NCI-H2227 (cell line): Measurements from ENCODE around the gene EMP2.
"Not testable (repeated sequence)": the region's sequence is repeated elsewhere in the genome, so short reads cannot be mapped to it uniquely, and the experiment has no call there.

Experiments used
- DNase-seq: peaks from one replicate; lab custom pipeline; 2025; ENCODE audit not compliant: unreplicated experiment; lab: John Stamatoyannopoulos, UW

EMP2 gene

DNA sequence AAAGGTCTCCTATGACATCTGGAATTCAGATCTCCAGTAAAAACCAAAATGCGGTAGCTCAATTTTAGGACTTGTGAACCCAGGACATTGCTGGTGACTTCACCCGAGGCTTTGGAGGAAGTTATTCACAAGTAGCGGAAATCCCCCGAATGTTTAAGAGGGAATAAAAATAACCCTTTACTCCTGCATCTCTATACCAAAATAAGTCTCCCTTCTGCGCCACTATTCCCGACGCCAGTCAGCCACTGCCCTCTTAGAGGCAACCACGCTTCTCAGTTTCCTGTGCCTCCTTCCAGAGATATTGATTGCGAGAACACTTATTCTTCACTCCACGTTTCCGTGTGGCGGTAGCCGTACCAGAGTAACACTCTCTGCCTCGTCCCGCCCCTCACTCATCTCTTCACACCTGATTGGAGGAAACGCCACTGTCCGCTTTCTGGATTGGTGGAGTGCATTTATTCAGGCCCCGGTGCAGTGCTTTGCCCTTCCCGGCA lies 27.4 kb downstream of the EMP2 start:
- peak; percentile 56 for DNase-seq

- no peak for DNase-seq
Observed at GRCh38 chr16:10552281-10552680, 28.1 kb downstream of the EMP2 start.

GRCh38 chr16:10551881-10552280 lies 28.5 kb downstream of the EMP2 start:
- DNase-seq, result no peak

DNA sequence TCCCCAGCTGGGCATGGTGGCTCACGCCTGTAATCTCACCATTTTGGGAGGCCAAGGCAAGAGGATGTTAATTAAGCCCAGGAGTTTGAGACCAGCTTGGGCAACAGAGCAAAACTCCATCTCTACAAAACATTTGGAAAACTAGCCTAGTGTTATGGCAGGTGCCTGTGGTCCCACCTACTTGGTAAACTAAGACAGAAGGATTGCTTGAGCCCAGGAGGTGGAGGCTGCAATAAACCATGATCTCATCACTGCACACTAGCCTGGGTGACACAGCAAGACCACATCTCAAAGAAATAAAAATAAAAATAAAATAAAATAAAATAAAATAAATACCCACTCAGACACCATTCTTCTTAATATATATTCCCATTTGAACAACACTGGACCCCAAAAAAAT lies 32.0 kb downstream of the EMP2 start:
- DNase-seq, result no peak

- DNase-seq, result no peak
Observed at GRCh38 chr16:10547708-10548107, 32.7 kb downstream of the EMP2 start.

GRCh38 chr16:10543231-10543977 lies 37.0 kb downstream of the EMP2 start:
- no peak for DNase-seq

DNA sequence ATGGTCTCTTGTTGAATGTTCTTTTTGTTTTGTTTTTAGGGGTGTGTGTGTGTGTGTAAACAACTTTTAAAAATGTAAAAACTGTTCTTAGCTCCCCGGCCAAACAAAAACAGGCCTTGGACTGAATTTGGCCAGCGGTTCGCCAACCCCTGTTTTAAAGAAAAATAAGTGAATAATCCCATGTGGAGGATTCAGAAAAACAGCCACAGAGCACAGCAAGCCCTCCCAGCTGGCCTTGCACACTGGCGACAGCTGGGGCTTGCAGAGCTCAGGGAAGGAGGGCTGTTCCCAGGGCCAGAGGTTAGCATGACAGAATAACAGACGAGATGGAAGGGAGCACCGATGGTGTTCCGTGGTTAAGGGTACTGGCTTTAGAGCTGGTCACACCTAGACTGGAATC lies 39.0 kb downstream of the EMP2 start:
- DNase-seq, result no peak

DNA sequence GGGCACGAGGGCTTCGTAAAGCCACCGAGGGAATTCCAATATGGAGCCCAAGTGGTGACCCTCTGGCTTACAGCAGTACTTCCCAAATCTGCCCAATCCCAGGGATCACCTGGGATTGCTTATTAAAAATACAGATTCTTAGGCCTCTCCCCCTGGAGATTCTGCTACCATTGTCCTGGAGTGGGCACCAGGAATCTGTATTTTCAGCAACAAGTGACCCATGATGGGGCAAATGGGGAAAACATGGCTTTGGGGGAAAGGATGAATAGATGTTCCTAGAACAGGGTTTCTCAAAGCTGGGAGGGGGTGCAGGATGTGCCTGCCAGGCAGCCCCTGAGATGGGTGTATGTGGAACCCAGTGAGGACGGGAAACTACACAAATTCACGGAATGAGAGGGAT lies 40.6 kb downstream of the EMP2 start:
- no peak for DNase-seq

- no peak for DNase-seq
Observed at GRCh38 chr16:10539236-10539635, 41.2 kb downstream of the EMP2 start.

- no peak for DNase-seq
Observed at GRCh38 chr16:10538583-10538982, 41.8 kb downstream of the EMP2 start.

- DNase-seq, result no peak
Observed at GRCh38 chr16:10537946-10538345, 42.5 kb downstream of the EMP2 start.

GRCh38 chr16:10536814-10537389 lies 43.5 kb downstream of the EMP2 start:
- no peak for DNase-seq

- not testable (repeated sequence) for DNase-seq
Observed at GRCh38 chr16:10536328-10536727, 44.1 kb downstream of the EMP2 start.

- DNase-seq, result no peak
Observed at GRCh38 chr16:10535461-10535860, 44.9 kb downstream of the EMP2 start.

DNA sequence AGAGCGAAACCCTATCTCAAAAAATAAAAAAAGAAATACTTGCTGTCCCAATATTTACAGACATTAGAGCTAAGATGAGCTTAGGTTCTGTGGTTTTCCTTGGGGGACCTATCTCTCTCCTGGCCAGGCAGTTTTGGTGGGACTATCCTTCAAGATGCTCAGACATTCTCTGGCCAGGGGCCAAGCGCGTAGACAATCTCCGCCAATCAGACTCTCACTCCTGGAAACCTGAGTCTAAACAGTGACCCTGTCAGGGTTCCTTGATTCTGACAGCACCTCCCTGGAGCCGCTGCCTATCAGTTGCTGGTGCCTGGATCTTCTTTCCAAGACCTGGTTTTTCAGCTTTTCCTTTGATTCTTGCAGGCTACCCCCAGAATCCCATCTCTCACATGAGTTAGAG lies 45.6 kb downstream of the EMP2 start:
- no peak for DNase-seq

- not testable (repeated sequence) for DNase-seq
Observed at GRCh38 chr16:10533612-10534011, 46.8 kb downstream of the EMP2 start.

GRCh38 chr16:10531582-10531981 lies 48.8 kb downstream of the EMP2 start:
- no peak for DNase-seq

DNA sequence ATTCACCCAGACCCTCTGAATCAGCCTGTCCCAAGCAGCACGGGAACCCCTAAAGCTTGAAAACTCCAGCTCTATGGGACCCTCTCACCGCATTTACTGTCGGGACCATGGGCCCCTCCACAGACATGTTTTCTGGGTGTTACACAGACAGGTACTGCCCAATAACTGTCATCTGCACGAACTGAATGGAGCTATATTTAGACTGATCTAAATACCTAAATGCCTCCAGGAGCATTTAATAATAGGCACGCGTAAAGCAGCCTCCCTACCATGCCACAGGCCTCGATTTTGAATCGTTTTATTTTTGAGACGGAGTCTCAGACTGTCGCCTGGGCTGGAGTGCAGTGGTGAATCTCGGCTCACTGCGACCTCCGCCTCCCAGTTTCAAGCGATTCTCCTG lies 49.7 kb downstream of the EMP2 start:
- no peak for DNase-seq

DNA sequence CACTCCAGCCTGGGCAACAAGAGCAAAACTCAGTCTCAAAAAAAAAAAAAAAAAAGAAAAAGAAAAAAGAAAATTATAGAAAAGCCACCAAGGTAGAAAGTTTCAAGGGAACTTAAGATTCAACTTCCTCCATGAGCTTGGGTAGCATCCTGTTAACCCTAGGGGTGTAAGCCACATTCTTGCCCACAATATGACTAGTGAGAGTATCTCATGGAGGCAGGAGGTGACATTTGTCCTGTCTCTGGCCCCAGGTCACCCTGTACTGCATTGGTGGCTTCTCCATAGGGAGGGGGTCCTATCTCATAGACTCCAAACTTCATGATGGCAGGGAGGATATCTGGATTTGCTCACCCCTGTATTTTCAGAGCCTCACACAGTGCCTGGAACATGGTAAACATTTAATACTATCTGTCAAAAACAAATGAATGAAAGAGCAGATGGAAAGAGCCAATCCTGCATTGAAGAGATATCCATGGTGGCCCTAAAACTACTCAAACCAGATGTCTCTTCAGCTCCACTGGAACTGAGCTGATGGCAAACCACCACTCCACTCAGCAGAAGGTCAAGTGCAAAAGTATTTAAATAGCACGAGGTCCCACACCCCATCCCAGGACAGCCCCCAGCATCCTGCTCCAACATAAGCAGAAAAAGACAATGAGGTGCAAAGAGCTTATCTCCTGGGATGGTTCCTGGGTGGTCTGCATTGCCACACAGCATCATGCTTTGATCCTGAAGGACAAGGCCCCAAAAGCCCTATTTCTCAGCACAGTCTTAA lies 50.3 kb downstream of the EMP2 start:
- DNase-seq, result no peak

DNA sequence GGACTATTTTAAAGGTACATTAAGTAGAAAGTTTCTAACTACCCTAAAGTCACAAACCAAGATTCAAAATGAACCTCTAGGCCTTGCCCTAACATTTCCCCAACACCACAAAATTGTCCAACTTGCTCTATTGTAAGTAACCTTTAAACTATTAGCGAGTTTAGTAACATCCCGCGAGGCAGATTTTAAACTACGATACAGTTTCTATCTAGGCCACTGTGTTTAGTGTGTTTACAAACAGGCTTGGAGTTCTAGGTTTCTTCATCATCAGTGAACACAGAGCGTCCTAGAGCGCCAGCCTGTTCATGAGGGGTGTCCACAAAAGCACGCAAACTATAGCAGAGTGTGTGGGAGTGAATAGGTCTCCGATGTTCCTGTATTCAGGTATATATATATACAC lies 51.8 kb downstream of the EMP2 start:
- DNase-seq, result no peak

DNA sequence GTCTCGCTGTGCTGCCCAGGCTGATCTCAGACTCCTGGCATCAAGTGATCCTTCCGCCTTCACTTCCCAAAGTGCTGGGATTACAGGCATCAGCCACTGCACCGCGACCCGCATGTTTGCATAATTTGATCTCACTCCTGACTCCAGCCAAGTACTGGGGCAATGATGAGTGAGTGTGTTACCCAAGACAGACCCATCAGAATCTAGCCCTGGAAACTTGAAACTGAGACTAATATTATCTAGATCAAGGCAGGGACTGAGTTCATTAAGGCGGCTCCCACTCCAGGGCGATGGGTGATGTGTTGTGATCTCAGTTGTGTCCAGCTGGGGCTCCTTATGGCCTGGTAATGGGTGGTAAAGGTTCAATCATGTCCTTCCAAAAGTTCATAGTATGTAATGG lies 53.4 kb downstream of the EMP2 start:
- DNase-seq, result no peak

DNA sequence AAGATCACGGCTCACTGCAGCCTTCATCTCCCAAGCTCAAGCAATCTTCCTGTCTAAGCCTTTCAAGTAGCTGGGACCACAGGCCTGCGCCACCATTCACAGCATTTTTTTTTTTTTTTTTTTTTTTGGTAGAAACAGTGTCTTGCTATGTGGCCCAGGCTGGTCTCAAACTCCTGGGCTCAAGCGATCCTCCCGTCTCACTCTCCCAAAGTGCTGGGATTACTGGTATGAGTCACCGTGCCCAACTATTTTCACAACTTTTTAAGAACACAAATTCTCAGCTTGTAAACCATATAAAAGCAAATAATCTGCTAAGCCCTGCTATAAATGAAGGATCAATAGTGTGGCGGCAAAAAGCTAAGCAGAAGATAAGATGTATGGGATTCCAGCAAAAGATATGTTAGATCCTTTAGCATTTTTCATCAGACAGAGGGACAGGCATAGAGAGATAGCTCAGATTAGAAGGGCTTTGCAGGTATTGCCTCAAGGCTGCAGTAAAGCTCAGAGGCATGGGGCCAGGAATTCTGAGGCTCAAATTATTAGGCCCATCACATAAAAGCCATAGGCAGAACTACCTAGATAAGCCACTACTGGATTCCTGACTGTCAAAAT lies 55.1 kb downstream of the EMP2 start:
- no peak for DNase-seq
